Esophagus muscularis mucosa (tissue), 4 donors: ENCODE data around the gene SOCS3. TPM values are rescaled to one million over a fixed set of nuclear protein-coding genes. Genes with fewer than 3 reads are reported as not detected.

Experiments used
- DNase-seq: peaks from one replicate; pipeline ENCODE4 v3.0.0-alpha.2; 2017; ENCODE audit errors: extremely low spot score
- H3K27ac ChIP-seq, 4 donors: fragments of 200-600 bp; sonication (generic); replicated peaks in 1 of 4; 1 replicate in 3 of 4; 2 replicates in 1 of 4; pipeline ENCODE4 v1.5.1; 2016 to 2019; ENCODE audit warnings: mild to moderate bottlenecking in 1 of 4
- H3K27me3 ChIP-seq, 4 donors: fragments of 200-600 bp; sonication (generic); one replicate each; pipeline versions ENCODE4 v1.5.1 to v1.6.0; 2016 to 2019
- H3K36me3 ChIP-seq, 4 donors: fragments of 200-600 bp; sonication (generic); one replicate each; pipeline ENCODE4 v1.5.1; 2016 to 2019
- H3K4me1 ChIP-seq, 4 donors: fragments of 200-600 bp; sonication (generic); one replicate each; pipeline ENCODE4 v1.5.1; 2016 to 2019
- H3K4me3 ChIP-seq, 4 donors: fragments of 200-600 bp; sonication (generic); 1 replicate in 2 of 4; 2 replicates in 2 of 4; pipeline ENCODE4 v1.5.1; 2016 to 2019; ENCODE audit warnings: mild to moderate bottlenecking in 4 of 4, moderate library complexity in 1 of 4
- H3K9me3 ChIP-seq, 4 donors: fragments of 200-600 bp; sonication (generic); 1 replicate in 3 of 4; 2 replicates in 1 of 4; pipeline ENCODE4 v1.5.1; 2016 to 2019
- CTCF ChIP-seq, 3 experiments: fragments of 200-600 bp in 2 of 3; fragments of 450-650 bp in 1 of 3; sonication (generic) in 2 of 3; IDR thresholded peaks; one replicate each; pipeline ENCODE4 v1.5.1; 2017 to 2019; ENCODE audit warnings: antibody characterized with exemption in 3 of 3, mild to moderate bottlenecking in 2 of 3, moderate library complexity in 1 of 3
- EP300 ChIP-seq: sonication (generic); formaldehyde crosslinking; IDR thresholded peaks from one replicate; pipeline ENCODE4 v1.6.1; 2017; ENCODE audit warnings: antibody characterized with exemption
- POLR2A ChIP-seq: fragments of 450-650 bp; IDR thresholded peaks from one replicate; pipeline ENCODE4 v1.6.1; 2017; ENCODE audit warnings: antibody characterized with exemption, moderate library complexity, mild to moderate bottlenecking, low read depth
- POLR2AphosphoS5 ChIP-seq, 2 donors: sonication (generic); formaldehyde crosslinking; IDR thresholded peaks; one replicate each; pipeline ENCODE4 v1.6.1; 2017; ENCODE audit warnings: antibody characterized with exemption in 2 of 2
- WGBS: methylation state at CpG from one replicate; pipeline ENCODE4 v1.1.5; 2018; 5-methylcytosine and 5-hydroxymethylcytosine counted together
- intact Hi-C: fragments of 100-400 bp; cut with DNase I; formaldehyde crosslinking; loops from one replicate; pipeline ENCODE4 v1.15.1; 2023
- total RNA-seq, 4 donors: library from RNA; depleted of rRNA; stranded (reverse); fragments of >200 nt; gene quantifications; one replicate each; pipeline versions ENCODE4 v1.1.0 to v1.2.1, GENCODE V29; 2016

Gene SOCS3
- total RNA-seq, 4 donors from 2014 or later = 12.5 to 1,139 (median 39.3) TPM

DNA sequence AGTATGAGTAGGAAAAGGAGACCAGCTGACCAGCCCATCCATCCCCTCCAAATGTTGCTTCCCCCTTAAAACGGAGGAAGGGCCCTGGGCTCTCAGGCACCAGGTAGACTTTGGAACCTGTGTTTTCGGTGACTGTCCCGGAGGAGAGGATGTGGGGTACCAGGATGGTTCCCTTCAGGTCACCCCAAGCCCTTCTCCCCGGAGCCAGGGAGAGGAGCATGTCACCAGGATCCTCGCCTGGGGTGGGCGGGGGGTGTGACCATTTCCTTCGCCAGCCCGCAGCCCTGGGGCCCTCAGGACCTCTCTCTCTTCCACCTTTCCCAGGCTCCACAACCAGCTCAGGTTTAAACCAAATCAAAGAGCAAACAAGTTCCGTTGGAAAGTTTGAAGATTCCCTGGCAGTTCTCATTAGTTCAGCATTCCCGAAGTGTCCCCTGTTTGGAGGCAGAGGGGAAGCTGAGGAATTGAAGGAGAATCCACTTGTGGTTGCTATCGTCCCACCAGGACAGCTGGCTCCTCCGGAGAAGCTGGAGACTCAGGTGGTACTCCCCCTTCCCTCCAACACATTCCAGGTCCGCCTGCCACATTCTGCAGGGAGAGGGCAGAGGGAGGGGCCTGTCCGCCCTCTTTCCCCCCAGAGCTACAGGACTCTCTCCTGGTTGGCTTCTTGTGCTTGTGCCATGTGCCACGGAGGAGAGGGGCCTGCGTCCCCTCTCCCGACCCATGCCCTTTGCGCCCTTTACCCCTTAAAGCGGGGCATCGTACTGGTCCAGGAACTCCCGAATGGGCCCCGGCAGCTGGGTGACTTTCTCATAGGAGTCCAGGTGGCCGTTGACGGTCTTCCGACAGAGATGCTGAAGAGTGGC lies 2.0 kb downstream of the SOCS3 start:
- intact Hi-C loops = loop anchor here (5.0 kb wide), 1 partner anchor 186 kb away; no protein-coding TSS in a partner anchor
- no peaks in the 10 kb centered on the region for H3K9me3 ChIP-seq
- H3K27ac ChIP-seq = peak overlapping the region; percentile 95 to 99 (median 98)
- peaks cover 0 to 41% (median 22%) of the 10 kb centered on the region in 4 donors for H3K36me3 ChIP-seq
- no peak for DNase-seq
- H3K4me1 ChIP-seq = peaks cover 55 to 81% (median 70%) of the 10 kb centered on the region in 4 donors
- TF ChIP-seq EP300 (no peak), CTCF (IDR thresholded peaks at IDR 0.05) (no peak), POLR2AphosphoS5 (IDR thresholded peaks at IDR 0.05) (no peak), POLR2A (no peak)
- WGBS = 51% methylated on average over 13 of the region's 25 CpGs
- H3K4me3 ChIP-seq = peak overlapping the region; percentile 92 to 98 (median 95)
- no peaks in the 10 kb centered on the region for H3K27me3 ChIP-seq

- TF ChIP-seq POLR2AphosphoS5 (IDR thresholded peaks at IDR 0.05) = peak; percentile 41 to 71
- TF ChIP-seq CTCF (IDR thresholded peaks at IDR 0.05) = no peak
- DNase-seq = no peak
- peaks cover 59 to 88% (median 75%) of the 10 kb centered on the region in 4 donors for H3K4me1 ChIP-seq
These were observed 2.7 kb downstream of the SOCS3 start for GRCh38 chr17:78357177-78357586.

GRCh38 chr17:78356101-78356713 lies 3.7 kb downstream of the SOCS3 start:
- intact Hi-C loops = loop anchor here (5.0 kb wide), 1 partner anchor 184 kb away; no protein-coding TSS in a partner anchor
- 42% methylated on average over 16 of the region's 16 CpGs for WGBS
- Histone ChIP-seq H3K9me3 (no peaks in the 10 kb centered on the region), H3K4me3 (peak overlapping the region; percentile 92 to 98 (median 95)), H3K27ac (peak overlapping the region; percentile 95 to 99 (median 98)), H3K36me3 (peaks cover 0 to 41% (median 22%) of the 10 kb centered on the region in 4 donors), H3K4me1 (peaks cover 69 to 96% (median 85%) of the 10 kb centered on the region in 4 donors), H3K27me3 (no peaks in the 10 kb centered on the region)
- TF ChIP-seq EP300 (peak; percentile 82), POLR2AphosphoS5 (IDR thresholded peaks at IDR 0.05) (peak; percentile 53 to 77), CTCF (IDR thresholded peaks at IDR 0.05) (no peak)
- DNase-seq = no peak

More at GRCh38 chr17:78357177-78357586, 2.7 kb downstream of the SOCS3 start:
- WGBS = 54% methylated on average over 2 of the region's 7 CpGs
- H3K36me3 ChIP-seq = peaks cover 0 to 41% (median 22%) of the 10 kb centered on the region in 4 donors
- peak overlapping the region; percentile 95 to 99 (median 98) for H3K27ac ChIP-seq
- peak overlapping the region; percentile 92 to 98 (median 95) for H3K4me3 ChIP-seq
- no peaks in the 10 kb centered on the region for H3K27me3 ChIP-seq
- intact Hi-C loops = loop anchor here (5.0 kb wide), 1 partner anchor 185 kb away; no protein-coding TSS in a partner anchor
- no peaks in the 10 kb centered on the region for H3K9me3 ChIP-seq

DNA sequence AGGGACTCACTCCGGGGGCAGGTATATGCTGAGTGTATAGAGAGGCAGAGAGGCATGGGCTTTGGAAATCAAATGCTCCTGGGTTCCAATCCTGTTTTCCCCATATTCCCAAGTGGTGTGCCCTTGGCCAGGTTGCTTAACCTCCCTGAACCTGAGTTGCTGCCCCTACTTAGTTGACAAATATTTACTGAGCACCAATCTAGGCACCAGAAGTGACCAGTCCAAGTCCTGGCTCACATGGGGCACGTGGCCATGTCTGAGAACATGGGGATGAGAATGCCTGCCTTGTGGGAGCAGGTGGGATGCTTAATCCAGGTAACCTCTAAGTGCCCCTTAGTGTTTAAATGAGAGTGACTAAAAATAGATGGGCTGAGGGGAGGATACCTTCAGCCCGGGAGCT lies 4.2 kb downstream of the SOCS3 start:
- intact Hi-C loops = loop anchor here (5.0 kb wide), 1 partner anchor 183 kb away; no protein-coding TSS in a partner anchor
- peaks cover 68 to 96% (median 86%) of the 10 kb centered on the region in 4 donors for H3K4me1 ChIP-seq

More for the DNA sequence above, 4.2 kb downstream of the SOCS3 start:
- WGBS = 60% methylated on average over 3 of the region's 3 CpGs
- H3K27ac ChIP-seq = peak overlapping the region; percentile 95 to 99 (median 98)
- H3K4me3 ChIP-seq = peak overlapping the region in 3 of 4 donors; percentile 92 to 96 (median 94)
- no peaks in the 10 kb centered on the region for H3K27me3 ChIP-seq
- DNase-seq = no peak
- TF ChIP-seq POLR2AphosphoS5 (IDR thresholded peaks at IDR 0.05) (no peak), POLR2A (peak; percentile 5), EP300 (no peak)
- no peaks in the 10 kb centered on the region for H3K9me3 ChIP-seq
- H3K36me3 ChIP-seq = peaks cover 0 to 41% (median 22%) of the 10 kb centered on the region in 4 donors
